Renal cortex interstitium (tissue), 11 donors: ENCODE measurements around the gene MFSD6. TPM values are rescaled to one million over a fixed set of nuclear protein-coding genes. Genes with fewer than 3 reads are reported as not detected.

Source experiments
- DNase-seq, 11 donors: peaks; one replicate each; pipeline ENCODE4 v3.0.0-alpha.2; 2013; ENCODE audit warnings: low read depth in 9 of 11, low spot score in 4 of 11; ENCODE audit errors: extremely low read depth in 1 of 11
- polyA plus RNA-seq, 3 donors: library from polyadenylated mRNA; unstranded; fragments of 120-200 nt; gene quantifications; one replicate each; pipeline ENCODE4 v1.2.1, GENCODE V29; 2013; ENCODE audit not compliant: insufficient read length in 3 of 3

MFSD6 gene
- polyA plus RNA-seq, 3 donors: 12.5 to 14.8 (median 13.5) TPM

DNA sequence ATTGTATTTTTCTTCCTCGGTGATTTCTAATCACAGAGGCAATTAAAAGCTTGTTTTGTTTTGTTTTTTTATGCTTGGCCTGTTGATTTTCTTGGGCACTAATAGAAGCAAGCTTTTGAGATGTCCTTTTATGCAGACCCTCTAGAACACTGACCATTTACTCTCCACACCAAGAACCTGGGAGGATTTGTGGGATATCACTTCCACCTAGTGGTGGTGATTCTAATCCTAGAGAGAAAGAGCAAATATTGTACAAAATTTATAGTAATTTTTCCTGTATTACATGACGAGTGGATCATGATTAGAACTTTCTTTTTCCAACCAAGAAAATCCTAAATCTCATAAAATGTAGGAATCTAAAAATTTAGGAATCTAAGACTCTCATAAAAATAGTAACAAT, 102.9 kb downstream of the MFSD6 start:
- DNase-seq: peak in 1 of 11 donors; percentile 31

DNA sequence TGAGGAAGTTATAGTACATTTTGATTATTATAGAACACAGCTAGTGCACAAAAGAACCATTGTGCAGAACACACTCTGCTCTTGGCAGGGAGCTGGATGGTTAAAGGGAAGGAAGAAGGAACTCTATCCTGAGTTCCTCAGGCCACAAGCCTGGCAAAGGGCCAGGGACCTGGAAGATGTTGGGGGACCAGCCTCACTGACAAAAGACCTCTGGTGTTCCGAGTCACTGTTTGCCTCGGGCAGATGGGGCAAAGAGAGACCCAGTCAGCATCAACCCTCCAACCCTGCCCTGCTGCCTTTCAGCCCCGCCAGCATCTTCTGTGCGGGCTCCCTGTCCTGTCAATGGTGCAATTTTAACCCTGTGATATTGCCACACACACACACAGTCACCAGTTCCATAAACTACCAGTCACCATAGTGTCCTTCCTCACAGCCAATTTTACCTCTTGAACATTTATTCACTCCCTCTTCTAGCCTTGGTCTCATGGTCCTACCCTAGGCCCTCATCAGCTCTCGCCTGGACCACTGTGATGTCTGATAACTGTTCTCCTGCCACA, 104.5 kb downstream of the MFSD6 start:
- no peak for DNase-seq

DNA sequence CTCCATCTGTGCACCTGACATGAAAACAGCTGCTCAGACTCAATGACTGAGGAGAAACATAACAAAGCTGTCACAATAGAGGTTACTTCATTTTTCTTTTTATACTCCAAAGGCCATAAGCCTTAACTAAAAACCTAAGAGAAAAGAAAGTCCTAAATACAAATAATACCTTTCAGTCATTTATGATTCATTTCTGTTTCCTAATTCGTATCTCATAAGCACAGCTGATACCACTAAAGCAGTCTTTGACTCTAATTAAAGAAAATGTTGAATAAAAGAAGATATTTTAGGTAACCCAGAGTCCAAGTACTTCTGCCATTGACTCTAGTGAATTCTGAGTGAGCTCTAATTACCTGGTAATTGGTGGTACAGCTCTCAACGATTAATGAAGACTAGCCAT, 105.7 kb downstream of the MFSD6 start:
- no peak for DNase-seq

DNA sequence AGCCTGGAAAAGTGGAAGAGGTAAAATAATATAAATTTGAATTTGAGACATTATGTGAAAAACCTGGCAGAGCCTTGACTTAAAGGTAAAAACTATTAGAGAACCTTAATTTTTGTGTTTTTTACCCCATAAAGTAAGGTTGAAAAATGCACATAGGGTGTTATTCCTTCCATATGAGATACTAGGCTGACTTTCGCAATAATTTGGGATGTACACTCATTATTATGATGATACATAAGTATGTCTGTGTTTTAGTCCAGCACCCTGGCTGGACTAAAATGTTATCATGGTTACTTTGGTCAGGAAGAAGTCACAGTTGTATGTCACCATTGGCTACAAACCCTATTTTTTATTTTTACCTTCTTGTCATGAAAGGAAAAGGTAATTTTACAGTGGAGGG, 106.5 kb downstream of the MFSD6 start:
- DNase-seq: no peak

DNA sequence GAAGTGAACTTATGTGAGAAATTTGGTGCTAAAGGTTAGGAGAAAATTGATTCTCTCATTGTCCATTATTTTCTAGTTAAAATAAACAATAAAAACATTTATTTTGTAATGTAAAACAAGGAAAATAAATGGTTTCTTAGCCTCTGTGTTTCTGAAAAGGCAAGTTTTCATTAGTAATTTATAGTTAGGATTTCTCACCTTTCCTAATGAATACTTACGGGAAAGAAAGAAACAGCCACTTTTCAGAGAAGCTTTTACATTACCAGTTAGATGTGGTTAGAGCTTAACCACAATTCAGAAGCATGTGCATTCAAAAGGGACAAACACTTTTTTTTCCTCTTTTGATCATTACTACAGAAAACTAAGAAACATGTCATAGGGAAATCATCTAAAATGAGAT, 107.5 kb downstream of the MFSD6 start:
- DNase-seq: no peak

DNA sequence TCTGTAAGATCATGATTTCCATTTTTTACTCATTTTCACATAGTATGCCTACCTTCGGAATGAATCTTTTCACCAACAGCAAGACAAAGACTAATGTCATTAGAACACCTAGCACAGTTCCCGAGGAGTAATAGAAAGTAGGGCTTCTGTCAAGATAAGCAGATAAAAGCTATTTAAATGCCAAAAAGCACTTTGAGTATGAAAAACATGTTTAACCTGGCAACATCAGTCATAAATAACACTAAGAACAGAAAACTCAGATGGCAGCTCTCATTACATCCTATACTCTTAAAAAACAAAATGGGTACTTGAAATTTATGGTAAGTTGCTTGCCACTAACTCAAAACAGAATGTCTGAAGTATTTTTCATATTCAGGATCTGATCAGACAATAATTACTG, 109.3 kb downstream of the MFSD6 start:
- no peak for DNase-seq

DNA sequence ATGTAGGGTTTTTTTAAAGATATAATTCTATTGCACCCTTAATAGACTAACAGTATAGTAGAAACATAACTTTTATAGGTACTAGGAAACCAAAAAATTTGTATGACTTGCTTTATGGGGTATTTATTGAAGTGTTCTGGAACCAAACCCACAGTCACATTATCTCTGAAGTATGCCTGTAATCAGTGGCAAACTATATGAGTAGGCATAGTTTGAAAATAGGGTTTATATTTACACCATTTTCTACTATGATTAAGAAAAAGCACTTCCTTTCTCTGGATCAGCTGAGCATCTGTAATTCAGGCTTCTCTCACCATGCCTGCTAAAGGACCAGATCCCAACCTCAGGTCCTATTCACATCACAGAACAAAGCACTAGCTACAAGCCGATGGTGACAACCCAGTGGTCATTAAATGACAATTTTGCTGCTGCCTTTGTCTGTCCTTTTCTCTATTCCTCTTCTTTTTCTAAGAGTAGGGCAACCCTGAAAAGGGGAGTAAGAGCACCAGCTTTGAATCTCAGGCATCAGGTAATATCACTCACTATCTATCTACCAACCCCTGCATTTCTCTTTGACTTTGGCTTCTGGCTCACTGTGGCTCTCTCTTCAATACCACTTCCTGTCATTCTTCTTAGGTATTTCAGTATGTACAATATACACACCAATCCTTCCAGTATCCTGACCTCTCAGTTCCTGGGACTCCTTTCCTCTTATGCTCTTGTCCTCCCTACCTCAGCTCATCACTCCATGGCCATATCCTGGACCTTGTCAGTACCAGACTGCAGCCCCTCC, 112.0 kb downstream of the MFSD6 start:
- no peak for DNase-seq

DNA sequence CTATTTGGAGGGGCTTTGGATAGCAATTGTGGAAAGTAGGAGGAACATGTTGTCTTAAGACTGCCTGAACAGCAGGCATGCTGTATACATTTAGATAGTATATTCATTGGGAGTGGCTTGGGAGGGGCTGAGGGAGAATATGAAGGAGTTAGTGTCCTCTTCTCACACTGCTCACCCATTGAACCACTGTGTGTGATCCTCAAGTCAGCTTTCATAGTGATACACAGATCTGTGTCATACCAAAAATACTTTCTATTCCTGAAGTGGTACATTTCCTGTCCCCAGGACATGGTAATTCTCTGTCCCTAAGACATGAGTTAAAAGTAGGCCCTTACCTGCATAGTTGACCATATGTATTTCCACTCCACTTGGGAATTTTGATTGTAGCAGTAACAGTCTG, 116.8 kb downstream of the MFSD6 start:
- DNase-seq: no peak

DNA sequence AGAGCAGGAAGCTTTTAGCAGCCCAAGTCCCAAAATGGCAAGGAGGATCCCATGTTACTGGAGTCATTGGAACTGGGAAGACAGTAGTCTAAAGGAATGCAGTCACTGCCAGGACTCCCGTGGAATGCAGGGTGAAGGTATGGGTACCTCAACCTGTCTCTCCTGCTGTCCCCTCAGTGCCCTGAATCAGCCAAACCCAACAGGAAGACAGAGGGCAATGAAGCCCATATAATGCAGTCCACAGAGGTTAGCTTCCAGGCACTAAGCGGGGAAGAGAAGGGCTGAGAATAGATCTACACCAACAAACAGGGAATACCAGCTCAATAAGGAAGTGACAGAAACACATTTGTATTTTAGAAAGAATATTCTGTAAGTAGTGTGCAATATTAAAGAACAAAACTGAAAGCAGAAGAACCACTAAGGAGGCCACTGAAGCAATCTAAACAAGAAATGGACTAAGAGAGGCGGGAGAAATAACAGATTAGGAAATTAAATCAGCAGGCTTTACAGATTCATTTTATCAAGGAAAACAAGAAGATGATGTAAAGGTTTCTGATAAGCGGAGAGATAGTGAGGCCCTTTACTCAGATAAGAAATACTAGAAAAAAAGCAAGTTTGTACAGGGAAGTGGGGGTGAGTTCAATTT, 118.1 kb downstream of the MFSD6 start:
- DNase-seq: no peak

DNA sequence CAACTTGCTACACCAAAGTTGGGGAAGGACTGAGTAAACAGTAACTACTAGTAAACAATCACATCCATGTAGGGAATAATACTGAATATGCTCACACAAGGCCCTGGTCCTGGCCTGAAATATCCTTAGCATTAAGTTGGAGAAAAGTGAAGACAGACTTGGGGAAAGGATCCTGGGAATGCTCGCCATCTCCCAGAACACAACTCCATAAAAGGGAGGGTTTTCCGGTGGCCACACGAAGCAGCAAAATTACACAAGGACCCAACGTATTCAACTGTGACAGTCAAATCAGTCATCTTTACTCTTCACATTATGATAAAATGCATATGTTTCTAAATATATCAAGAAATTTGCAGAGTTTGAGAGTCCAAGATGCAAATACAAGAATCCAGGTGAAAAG, 119.1 kb downstream of the MFSD6 start:
- no peak for DNase-seq

DNA sequence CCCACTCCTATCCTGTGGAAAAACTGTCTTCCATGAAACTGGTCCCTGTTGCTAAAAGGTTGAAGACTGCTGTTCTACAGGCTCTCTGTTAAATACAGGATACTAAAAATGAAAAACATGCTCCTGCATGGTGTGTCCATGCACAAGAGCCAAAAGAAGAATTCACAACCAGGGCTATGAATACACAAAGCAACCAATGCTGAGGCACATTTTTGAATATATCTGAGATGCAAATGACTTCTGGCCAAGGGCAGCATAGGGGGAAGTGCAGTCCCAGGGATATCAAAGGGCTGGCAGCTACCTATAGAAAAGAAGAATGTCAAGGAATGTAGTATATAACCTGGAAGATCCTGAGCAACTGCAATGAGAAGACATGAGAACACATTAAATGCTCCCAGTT, 119.8 kb downstream of the MFSD6 start:
- no peak for DNase-seq

DNA sequence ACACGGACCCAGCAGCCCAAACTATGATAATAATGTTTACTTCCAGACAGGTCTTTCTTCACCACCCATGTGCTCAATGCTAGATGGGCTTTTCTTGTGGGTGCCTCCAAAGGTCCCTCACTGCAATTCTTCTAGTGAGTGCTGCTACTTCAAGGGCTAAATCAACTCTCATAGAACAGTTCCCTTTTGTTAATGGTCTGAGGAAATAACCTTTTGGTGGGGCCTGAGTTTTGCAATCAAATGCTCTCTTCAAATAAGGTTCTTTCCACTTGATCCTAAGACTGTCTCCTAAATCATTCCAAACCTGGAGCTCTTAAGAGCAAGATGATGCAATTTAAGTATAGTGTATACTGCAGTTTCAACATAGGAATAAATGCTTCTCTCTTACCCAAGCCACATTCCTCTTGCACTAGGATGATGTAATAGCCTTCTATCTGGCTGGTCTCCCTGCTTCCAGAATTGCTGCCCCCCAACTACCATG, 120.4 kb downstream of the MFSD6 start:
- no peak for DNase-seq

DNA sequence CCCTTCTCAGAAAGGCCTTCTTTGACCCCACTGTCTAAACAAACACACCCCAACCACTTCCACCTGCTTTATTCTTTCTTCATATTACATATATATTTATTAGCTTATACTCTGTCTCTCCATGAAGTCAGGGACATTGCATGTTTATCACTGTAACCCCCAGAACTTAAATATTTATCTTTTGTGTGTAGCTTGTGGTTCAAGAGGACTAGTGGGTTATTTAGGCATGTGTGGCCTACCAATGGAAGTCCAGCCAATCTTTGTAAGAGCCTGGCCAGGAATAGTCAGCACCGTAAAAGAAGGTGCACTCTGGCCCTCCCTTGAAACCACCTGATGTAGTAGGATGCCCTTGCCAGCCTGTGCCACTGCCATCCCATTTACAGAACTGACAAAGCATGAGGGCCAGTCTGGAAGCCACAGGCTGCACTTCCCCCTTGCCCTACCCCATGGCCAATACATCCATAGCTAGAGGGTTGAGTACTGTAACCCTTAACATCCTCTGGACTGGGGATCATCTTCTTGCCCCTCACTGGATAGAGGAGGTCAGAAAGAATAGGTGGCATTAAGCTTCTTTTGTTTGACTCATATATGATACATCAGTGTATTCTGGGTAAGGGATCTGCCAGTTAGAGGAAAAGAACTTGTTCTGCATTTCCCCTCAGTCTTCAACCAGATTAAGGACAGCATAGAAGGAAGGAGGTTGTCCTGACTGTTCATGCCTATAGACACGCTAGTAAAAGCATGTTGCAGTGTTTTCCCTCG, 121.5 kb downstream of the MFSD6 start:
- no peak for DNase-seq

DNA sequence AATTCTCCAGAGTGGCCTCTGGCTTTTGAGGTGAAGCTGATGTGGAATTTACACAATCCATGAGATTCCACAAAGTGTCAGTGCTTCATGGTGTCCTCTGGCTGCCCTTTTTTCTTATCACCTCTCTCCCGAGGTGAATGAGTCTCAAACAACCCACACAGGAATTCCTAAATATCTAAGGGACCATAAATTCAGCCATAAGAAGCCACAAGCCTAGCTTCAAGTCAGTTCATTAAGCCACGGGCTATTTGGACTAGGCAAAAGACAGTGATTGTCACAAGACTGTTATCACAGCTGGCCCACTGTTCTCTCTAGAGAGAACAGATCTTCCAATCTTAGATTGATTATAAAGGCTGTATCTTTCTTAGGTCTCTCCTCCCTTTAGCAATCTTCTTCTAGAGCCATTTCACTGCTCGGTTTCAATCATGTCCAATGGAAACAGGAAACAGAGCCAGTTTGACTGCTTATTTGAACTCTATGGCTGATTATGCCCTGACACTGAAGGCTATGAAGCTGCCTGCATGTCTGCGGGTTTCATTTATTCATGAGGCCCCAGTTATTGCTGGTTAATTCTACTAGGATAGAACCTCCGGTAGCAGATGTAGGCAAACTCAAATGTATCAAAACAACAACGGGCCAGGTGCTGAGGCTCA, 122.2 kb downstream of the MFSD6 start:
- peak in 1 of 11 donors; percentile 20 for DNase-seq

DNA sequence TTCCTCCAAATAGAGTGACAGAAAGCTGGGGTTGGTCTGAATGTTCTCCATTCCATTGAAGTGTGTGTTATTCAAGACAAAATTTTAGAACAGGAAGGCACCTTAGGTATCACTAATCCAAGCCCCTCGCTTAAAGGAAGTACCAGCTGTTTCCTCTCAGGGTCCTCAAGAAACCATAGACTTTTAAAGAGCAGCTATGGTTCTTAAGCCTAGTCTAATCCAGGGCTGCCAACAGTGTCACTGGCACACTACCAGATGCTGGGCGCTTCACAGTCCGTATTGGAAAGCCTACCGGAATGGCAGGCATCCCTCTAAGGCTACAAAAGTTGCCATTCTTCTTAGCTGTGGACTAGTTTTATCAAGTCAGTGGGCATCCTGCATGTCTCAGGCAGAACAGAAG, 124.4 kb downstream of the MFSD6 start:
- DNase-seq: no peak

DNA sequence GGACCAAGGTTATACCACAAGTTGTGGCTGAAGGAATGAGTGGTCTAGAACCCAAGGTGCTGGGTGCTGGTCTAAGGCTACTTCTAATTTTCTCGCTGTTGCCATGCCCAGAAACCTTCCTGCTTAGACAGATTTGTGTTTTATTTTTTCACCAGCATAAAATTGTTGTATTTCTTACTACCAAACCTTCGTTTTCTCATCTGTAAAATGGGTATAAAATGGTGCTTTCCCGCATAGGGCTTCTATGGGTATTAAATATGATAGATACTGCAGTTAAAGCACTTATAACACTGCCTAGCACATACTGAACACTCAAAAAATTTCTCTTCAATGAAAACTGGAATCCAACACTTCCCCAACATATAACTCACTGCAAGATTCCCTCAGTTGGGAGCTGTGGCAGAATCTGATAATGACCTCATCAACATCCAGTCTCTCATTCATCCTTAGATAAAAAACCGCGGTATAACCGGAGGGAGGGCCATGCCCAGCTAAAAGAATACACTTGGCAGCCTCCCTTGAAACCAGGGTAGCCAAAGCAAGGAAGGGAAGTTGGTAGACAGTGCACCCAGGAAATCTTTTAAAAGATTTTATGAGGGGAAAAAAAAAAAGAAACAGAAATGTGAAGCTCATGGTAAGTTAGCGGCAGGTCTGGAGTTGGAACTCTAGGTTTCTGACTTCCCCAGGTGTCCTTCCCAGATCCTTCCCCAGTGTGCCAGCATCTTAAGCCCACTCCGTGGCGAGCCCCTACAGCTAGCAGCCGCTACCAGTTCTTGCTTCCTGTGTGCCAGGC, 125.2 kb downstream of the MFSD6 start:
- DNase-seq: no peak

DNA sequence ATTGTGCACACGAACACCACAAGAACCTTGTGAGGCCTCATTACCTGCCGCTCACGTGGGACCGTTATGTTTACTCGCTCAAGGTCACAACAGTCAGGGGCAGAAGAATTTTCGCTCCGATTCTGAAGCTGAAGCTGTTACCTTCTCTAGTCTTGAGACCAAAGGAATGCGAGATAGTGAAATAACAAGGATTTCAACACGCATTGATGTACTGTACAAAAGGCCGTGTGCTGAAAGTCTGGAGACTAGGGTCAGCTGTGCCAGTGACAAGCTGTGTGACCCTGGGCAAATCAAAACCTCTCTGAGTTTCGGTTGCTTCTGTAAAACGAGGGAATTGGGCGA, 125.8 kb downstream of the MFSD6 start:
- DNase-seq: peak in 2 of 11 donors; percentile 15 to 29

DNA sequence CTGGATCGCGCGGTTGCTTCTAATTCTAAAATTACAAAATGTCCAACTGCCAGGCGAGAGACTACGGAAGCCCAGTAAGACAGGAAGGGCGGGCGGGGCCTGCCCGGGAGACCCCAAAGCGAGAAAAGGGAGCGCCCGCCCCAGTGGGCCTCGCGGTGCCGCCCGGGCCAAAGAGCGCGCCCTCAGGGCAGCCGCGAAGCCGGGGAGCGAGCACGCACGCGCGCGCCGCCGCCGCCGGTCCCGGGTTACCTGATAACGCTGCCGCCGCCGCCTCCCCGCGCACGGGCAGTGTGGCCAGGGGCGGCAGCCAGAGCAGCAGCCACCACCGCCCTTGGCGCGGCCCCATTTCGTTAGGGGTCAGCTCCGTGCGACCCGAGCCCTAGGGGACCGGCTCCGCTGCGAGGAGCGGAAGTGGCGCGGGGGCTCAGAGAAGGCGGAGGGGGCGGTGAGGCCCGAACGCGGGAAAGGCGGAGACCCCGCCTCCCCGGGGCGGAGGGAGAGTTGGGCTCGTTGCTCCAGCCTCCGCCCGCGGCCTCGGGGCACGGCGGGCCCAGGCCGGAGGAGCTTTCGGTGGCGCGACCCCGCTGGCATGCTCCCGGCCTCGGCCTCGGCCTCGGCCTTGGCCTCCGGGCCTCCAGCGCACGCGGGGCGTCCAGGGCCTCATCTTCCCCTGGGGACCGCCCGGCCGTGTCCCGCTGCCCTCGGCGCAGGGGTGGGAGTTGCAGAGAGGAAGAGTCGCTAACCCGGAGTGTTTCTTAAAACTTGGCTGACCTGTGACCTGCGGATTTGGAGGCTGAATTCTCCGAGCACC, 126.4 kb downstream of the MFSD6 start, which contains the start of gene NEMP2:
Gene NEMP2 (minus strand): TSS at position 413 of the 811 bp plus-strand sequence. CDS start 67 bp downstream, at position 346.
- DNase-seq: peak; percentile 46 to 82 (median 68)
